Hematopoietic multipotent progenitor cell treated with erythropoietin and hydrocortisone succinate and interleukin-3 and kit ligand, for 6 days (in vitro differentiated cells): ENCODE measurements around the gene PGM1.

Experiments
- DNase-seq: peaks from one replicate; pipeline ENCODE4 v3.0.0-alpha.2; 2015

PGM1 gene

DNA sequence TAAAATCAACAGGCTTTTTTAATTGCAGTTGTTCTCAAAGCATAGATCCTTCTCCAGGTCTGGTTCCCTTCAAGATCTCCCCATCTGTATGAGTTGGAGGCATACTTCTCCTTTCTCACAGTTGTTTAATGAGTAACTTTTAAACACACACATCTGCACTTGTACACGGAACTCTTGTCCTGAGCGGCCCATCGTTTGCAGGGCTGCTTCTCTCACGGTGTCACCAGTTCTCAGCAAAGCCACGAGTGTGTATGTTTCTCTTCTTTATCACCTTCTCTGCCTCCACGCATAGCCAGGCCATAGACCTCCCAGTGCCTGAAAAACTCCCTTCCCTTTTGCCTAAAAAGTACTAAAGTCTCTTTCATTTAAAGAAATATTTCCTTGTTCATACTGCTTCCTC, 111.9 kb downstream of the PGM1 start:
- no peak for DNase-seq

- DNase-seq, result no peak
Measured at GRCh38 chr1:63709267-63709828, 116.1 kb downstream of the PGM1 start.
